SK-N-MC (cell line): Measurements from ENCODE around the gene JDP2.

Experiments used
- EZH2 ChIP-seq: fragments of 200-600 bp; sonication (generic); IDR thresholded peaks from one replicate; pipeline ENCODE4 v1.6.1; 2017; ENCODE audit warnings: antibody characterized with exemption
- POLR2AphosphoS5 ChIP-seq: IDR thresholded peaks from 2 replicates; pipeline ENCODE4 v1.6.1; 2012; ENCODE audit warnings: mild to moderate bottlenecking, low read depth, low read length, borderline replicate concordance

DNA sequence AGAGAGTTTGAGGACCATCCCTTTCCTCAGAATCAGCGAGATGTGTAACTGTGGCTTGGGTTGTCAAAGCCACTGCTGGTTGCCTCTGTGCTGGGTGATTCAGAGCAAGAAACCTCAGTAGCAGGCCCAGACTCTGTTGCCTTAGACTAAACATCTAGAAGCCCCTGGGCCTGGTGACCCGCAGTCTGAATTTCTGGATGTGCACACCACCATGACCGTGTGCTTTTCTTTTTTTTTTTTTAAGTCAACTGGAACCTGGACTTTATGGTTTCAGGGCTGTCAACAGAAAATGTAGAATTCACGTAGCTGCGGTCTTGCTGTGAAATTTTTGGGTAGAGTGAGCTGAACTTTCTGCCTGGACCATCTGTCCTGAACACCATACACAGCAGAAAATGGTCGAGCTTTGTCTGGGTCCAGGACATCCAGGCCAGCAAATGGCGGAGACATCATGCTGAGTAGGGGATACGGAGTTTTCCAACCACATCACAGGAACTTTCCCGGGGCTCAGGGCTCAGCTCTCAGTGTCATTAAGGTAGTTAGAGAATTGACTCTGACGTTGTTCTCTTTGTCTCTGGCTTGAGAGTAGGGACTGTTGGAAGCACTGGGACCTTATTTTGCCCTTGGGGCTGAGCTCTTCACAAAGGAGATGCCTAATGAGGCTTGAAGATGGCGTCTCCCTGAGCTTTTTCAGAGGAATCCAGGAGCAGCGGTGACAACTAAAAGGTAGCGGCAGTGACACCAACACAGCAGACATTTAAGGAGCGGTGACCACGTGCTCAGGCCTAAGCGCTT lies 71.5 kb downstream of the JDP2 start:
- no peak for TF ChIP-seq EZH2
- TF ChIP-seq POLR2AphosphoS5: no peak
